ENCODE measurements around the gene MARCHF5. TPM values are rescaled to one million over a fixed set of nuclear protein-coding genes. Genes with fewer than 3 reads are reported as not detected.

The MARCHF5 gene, protein sequence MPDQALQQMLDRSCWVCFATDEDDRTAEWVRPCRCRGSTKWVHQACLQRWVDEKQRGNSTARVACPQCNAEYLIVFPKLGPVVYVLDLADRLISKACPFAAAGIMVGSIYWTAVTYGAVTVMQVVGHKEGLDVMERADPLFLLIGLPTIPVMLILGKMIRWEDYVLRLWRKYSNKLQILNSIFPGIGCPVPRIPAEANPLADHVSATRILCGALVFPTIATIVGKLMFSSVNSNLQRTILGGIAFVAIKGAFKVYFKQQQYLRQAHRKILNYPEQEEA
- polyA plus RNA-seq (ENCODE audit: insufficient read length in 4 of 4) = 10 to 100 TPM; 67.7 to 83.4 (median 79.0) TPM

DNA sequence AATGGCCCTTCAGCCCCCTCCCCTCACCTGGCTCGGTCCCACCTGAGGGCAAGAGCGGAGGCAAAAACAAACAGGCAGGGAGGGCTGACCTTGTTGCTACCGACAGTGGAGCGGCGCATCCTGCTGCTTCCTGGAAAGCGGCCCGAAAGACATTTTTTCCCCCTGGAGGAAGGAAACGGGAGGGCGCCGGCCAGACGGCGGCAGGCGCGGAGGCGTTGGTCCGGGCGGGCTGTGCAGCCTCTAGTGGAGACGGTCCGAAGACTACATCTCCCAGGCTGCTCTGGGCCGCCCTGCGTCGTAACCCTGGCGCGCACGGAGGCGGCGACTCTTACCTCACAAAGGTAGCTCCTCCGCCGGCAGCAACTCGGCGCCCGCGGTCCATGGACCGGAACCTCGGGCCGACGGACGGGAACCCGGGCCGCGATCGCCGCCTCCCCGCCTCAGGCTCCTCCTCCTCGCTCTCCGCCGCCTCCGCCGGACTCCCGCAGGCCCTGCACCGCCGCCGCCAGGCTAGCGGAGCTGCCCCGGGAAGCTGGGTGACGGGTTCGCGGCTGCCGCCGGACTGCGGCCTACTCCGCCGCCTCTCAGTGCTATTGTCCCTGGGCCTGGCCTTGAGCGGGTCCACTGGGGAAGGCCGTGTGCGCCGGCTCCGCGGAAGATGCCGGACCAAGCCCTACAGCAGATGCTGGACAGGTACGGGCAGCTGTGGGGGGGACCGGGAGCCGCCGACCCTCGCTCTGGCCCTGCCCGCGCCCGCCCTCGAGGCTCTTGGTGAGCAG, at the start of gene MARCHF5, which contains the start of gene CPEB3:
MARCHF5 (plus strand) TSS at position 331 of the 779 bp plus-strand sequence; CDS start at position 659, 328 bp downstream.
CPEB3 (minus strand) TSS at position 242 of the 779 bp plus-strand sequence. CDS start 50,728 bp downstream, outside the sequence.
- peak; percentile 86 to 90 (median 88) for DNase-seq (ENCODE audit: low read depth in 4 of 4, low spot score in 3 of 4)

DNA sequence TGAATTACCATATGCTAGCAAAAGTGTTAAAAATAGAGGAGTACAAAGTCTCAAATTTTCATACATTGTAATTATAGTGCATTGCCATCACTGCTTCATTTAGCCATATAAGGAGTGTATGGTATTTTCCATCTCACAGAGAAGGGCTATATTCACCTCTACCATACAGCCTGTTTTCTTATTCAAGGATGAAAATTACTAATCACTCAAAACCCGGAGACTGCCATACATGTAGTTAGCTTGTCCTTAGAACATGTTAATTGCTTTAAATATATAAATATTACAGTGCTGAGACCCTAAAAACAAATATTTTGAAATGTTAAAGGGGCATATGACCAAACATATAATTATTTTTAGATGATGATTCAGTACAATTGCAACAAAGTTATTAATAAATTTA, 49.5 kb upstream of the MARCHF5 start:
- DNase-seq (ENCODE audit: low read depth in 4 of 4, low spot score in 3 of 4) = no peak

DNA sequence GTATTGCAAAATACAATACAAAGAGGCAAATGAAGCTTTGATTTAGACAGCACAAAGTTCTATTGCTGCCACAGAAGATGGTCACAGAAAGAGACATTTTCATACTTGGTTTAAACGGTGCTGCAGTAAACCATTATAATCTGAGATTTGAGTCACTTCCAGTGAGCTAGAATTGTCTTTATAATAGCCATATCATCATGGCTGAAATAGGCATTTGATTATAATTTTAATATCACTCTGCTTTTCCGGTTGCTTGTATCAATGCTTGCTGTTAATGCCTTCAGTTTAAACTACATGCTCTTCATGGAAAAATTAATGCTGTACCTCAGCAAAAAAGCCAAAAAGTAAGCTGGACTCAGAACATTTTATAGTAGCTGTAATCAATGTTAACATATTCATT, 48.6 kb upstream of the MARCHF5 start:
- no peak for DNase-seq (ENCODE audit: low read depth in 4 of 4, low spot score in 3 of 4)

DNA sequence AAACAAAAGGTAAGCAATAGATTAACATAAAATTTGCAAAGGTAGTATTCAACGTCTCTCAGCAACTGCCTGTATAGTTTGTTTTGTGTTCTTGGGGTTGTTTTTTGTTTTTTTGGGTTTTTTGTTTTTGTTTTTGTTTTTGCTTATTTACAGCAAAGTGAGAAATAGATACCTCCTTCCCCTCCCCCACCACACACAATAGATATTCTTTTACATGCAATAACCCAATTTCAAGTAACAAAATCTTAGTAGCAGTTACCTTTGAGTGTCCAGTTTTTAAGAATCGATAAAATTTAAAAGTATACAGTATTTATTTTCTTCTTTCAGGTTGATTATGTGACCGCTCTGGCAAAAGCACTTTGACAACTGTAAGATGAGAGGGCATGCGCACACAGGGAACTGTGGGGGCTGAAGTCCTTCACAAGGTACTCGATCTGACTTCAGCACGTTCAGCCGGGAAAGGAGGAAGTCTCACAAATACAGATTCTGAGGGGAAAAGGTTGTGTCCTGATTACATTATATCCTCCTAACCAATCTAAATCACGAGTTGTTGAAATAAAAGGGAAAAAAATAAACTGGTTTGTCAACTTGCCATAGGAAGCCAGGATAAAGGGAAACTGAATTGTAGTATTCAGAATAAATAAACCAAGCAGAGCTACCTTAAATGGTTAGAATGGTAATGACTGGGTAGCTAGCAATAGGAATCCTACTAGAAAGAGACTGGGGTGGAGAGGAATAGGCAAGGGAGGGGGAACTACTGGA, 47.9 kb upstream of the MARCHF5 start:
- DNase-seq (ENCODE audit: low read depth in 4 of 4, low spot score in 3 of 4) = peak in 1 of 4 donors; percentile 39

DNA sequence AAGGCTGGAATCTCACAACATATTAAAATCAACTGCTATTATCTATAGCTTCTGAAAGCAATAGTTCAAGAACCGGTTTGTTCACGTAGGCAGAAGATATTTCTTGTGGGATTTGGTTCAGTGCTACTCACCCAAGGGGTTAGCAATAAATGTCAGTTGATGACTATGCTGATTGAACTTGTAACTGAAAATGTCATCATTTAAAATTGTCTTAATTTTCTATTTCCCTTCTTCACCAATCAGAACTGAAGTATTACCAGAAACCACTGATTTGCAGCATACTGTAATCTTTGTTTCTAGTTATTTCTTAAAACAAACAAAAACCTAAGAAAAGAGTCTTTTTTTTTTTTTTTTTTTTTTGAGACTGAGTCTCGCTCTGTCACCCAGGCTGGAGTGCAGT, 46.2 kb upstream of the MARCHF5 start:
- DNase-seq (ENCODE audit: low read depth in 4 of 4, low spot score in 3 of 4) = no peak

DNA sequence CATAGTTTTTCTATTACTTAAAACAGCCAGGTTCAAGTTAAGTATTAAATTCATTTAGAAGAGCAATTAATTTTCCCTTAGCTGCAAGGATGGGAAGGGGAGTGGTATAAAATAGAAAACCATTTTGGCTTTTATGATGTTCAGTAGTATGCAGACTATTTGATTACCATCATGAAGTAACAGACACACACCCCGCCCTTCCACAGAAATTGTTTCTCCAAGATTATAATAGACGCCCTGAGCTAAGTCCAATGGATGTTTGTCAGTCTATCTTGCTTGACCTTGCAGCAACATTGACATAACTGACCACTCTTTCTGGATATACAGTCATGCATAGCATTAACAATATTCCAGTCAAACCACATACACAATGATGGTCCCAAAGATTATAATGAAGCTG, 42.4 kb upstream of the MARCHF5 start:
- no peak for DNase-seq (ENCODE audit: low read depth in 4 of 4, low spot score in 3 of 4)

DNA sequence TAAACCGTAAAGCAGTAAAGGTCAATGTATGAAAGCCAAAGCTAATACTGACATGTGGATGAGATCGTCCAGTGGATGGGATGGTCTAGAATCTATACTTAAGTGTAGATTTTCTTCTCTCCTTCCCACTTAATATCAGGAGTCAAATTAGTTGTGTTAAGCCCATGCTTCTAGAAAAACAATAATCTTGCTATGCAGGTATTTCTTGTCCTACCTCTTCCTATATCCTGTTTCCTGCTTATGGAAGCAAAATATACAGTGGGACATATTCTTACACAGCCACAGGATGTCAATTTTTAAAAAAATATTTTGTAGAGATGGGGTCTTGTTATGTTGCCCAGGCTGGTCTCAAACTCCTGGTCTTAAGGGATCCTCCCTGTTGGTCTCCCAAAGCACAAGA, 27.6 kb upstream of the MARCHF5 start:
- no peak for DNase-seq (ENCODE audit: low read depth in 4 of 4, low spot score in 3 of 4)

DNA sequence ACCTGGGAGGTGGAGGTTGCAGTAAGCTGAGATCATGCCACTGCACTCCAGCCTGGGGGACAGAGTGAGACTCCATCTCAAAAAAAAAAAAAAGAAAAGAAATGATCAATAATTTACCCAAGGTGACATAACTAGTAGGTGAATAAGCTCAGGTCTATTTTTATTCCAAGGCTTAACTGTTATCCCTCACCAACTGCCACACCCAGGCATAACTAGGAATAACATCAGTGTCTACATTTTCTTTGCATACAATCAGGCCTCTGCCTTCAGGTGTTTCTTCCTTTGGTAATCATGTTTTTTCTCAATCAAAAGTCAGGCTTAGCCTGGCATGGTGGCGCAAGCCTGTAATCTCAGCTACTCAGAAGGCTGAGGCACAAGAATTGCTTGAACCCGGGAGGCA, 26.7 kb upstream of the MARCHF5 start:
- DNase-seq (ENCODE audit: low read depth in 4 of 4, low spot score in 3 of 4) = no peak

DNA sequence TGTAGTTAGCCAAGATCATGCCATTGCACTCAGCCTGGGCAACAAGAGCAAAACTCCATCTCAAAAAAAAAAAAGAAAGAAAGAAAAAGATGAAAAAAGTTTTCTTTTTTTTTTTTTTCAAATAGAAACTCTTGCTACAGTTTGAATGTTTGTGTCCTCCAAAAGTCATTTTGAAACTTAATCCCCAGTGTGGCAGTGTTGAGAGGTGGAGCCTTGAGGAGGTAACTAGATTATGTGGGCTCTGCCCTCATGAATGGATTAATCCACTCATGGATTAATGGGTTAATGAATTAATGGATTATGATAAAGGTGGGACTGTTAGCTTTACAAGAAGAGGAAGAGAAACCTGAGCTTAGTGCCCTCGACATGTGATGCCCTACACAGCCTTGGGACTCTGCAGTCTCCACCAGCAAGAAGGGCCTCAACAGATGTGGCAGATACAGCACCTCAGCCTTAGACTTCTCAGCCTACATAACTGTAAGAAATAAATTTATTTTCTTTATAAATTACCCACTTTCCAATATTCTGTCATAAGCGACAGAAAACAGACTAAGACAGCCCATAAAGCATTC, 25.2 kb upstream of the MARCHF5 start:
- no peak for DNase-seq (ENCODE audit: low read depth in 4 of 4, low spot score in 3 of 4)

DNA sequence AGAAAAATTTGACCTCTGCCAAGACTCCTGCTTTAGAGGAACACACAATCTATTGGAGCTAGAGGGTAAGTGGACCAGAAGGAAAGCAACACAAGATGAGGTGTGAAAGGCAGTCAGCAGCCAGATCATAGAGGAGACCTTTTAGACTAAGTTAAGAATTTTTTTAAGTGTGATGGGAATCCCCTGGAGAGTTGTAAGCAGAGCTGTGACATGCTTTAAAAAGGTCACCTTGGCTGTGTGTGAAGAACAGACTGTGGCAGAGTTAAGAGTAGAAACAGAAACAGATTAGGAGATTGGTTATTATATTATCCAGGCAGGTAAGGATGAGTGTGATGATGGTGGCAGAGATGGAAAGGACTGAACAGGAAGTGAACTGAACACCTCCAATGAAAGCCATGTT, 23.6 kb upstream of the MARCHF5 start:
- DNase-seq (ENCODE audit: low read depth in 4 of 4, low spot score in 3 of 4) = no peak

DNA sequence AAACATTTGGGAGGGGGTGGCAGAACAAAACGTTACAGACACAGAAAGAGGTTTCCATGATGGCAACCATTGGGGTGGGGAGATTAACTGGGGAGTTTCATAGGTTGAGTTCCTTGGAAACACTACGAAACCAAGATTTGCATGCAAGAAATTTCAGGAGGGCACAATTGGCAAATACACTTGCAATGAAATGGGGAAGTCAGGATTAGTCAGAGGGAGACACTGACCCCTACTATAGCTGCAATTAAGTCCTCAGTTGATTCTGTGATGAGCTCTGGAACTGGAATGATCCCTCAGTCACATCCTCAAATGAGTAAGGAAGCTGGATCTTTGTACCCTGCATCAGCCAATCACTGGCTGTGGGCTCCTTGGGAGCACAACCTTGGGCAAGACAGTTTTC, 22.2 kb upstream of the MARCHF5 start:
- DNase-seq (ENCODE audit: low read depth in 4 of 4, low spot score in 3 of 4) = no peak

DNA sequence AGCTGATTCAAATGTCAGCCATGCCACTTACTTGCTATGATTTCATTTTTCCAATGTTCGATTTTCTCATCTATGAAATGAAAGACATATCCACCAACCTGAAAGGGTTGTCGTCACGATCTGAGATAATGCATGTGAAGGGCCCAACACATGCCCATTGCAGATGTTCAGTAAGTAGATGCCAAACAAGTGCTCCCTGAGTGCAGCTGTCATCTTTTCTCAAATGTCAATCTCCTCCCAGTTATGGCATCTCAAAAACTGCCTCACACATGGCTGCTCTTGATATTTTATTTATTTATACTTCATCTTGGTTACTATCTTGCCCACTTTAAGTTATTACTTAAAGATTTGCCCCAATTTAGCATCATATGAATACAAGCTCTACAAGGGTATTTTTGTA, 16.9 kb upstream of the MARCHF5 start:
- DNase-seq (ENCODE audit: low read depth in 4 of 4, low spot score in 3 of 4) = no peak

DNA sequence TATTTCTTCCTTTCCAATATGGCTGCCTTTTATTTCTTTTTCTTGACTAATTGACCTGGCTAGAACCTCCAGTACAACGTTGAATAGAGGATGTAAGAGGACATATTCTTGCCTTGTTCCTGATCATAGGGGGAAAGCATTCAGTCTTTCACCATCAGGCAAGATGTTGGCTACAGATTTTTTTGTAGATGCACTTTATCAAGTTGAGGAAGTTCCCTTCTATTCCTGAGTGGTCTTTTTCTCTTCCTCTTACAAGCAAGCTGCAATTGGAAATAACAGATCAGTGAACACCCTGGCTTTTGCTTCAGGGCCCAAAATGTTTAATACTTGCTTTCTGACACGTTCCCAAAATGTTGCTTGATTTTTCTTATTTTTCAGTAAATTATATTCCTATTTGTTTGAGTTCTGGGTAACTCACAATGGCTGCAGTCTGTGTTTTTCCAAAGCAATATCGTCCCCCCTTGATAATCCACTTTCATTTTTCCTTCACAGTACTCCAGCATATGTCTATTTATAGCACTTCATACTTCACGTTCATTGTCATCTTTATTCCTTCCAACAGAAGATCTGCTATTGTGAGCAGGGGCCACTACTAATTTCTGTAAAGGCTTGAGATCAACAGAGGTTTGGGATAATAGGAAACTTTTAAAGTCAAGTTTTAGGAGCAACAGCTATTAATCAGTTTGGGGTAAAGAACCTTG, 11.8 kb upstream of the MARCHF5 start:
- DNase-seq (ENCODE audit: low read depth in 4 of 4, low spot score in 3 of 4) = no peak

DNA sequence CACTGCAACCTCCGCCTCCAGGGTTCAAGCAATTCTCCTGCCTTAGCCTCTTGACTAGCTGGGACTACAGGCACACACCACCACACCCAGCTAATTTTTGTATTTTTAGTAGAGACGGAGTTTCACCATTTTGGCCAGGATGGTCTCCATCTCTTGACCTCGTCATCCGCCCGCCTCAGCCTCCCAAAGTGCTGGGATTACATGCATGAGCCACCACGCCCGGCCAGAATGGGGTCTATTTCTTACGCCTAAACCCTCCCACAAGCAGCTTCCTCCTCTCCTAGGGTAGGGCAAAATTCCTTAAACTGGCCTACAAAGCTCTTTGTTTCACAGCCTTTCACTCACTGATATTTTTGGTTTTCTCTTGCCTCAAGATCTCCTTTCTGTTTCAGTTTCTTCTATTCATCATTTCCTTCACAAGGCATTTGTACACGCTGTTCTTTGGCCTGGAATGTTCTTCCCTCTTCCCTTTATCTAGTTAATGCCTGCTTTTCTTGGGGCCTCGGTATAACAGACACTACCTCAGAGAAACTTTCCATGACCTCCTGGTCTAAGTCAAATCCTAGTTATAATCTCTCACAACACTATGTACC, 6.8 kb upstream of the MARCHF5 start:
- DNase-seq (ENCODE audit: low read depth in 4 of 4, low spot score in 3 of 4) = no peak

DNA sequence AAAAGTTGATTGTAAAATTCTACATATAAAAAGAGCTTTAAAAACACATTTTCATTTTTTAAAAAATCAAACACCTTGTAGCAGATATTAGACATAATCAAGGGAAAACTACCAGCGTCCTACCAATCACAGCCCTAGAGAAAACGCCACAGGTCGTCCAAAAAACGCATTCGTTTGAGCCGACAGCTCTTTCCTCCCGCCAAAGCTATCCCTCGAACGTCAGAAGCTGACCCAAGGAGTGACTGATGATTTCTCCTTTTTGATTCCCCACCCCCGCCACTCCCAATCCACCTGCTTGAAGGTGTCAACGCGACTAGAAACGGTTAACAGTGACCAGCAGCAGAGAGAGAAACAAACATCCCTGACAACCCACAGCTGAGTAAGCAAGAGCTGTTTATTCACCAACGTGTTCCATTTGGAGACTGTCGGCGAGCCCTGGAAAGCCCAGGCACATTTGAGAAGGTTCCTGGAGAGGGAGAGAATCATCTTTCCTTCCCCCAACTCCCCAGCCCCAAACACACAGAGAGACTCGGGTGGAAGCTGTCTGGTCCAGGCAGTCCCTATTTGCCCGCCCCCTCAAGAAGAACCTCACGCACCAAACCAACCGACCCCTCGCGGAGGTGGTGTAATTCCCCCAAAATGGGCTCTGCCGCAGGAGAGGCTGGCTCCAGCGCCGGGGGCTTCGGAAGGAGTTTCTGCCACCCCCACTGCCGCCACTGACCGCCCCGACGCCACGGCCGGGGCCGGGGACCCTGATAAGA, 711 bp upstream of the MARCHF5 start:
- peak; percentile 14 to 42 (median 26) for DNase-seq (ENCODE audit: low read depth in 4 of 4, low spot score in 3 of 4)

DNA sequence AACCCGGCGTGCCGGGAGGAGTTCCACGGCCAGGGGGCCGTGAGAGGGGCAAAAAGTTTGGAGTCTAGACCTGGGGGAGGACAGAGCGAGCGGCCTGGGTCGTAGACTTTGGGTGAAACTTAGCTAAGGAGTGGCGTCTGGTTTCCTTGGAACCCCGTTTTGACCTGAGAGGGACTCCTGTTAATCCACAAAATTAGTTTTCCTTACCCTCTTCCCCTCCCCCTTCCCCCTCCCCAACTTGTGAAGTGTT, 574 bp downstream of the MARCHF5 start:
- DNase-seq (ENCODE audit: low read depth in 4 of 4, low spot score in 3 of 4) = peak in 1 of 4 donors; percentile 12

DNA sequence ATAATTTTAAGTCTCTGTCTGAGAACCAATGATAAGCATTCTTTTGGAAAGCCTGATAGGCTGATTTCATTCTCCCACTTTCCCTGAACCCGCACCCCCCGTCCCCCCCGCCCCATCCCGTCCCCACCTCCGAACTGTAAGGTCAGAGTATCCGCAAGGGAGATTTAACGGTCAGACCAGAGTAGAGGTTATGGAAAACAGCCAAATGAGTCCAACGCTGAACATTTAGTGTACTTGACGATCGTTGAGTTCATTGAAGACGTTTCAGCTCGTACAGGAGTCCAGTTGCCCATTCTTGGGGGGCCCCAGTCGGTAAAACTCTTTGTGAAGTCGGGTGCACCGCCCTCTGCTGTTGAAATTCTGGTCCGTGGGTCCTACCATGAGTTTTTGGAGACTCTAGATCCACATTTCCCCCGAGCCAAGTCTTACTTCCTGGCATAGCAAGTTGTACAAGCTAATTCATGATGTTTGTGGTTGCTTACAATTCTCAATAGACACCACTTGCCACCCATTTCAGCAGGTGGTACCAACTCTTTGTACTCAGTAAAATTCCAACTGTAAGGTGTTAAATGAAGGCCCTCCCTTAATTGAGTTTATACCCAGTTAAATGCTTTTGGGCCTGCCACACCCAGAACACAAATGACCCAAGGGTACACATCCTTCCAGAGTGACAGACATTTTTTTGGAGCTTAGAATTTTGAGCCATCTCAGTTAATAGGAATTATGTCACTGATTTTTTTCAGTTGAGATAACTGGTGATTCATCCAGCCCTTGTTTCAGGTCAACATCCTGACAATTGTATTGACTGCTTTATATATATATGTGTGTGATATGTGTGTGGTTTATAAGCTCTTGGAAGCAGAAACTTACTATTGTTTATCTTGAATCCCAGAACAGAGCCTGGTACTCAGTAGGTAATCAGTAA, 1.2 kb downstream of the MARCHF5 start:
- peak; percentile 16 to 37 (median 26) for DNase-seq (ENCODE audit: low read depth in 4 of 4, low spot score in 3 of 4)

DNA sequence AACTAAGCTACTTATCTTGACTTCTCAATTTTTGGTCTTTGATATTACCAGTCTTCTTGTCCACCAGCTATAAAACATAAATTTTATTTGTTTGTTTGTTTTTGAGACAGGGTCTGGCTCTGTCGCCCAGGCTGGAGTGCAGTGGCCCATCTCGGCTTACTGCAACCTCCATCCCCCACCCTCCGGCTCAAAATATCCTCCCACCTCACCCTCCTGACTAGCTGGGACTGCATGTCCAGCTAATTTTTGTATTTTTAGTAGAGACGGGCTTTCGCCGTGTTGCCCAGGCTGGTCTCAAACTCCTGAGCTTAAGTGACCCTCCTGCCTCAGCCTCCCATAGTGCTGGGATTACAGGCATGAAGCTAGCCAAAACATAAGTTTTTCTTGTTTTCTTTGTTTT, 7.5 kb downstream of the MARCHF5 start:
- DNase-seq (ENCODE audit: low read depth in 4 of 4, low spot score in 3 of 4) = no peak
